Adrenal gland (tissue), 12 donors: ENCODE results near the gene EMILIN2. TPM values are rescaled to one million over a fixed set of nuclear protein-coding genes. Genes with fewer than 3 reads are reported as not detected.

Source experiments
- DNase-seq, 7 donors: peaks; one replicate each; pipeline ENCODE4 v3.0.0-alpha.2; 2019 to 2020
- H3K27ac ChIP-seq, 5 donors: fragments of 200-600 bp; sonication (generic) in 4 of 5; 1 replicate in 3 of 5; 2 replicates in 2 of 5; pipeline versions ENCODE4 v1.5.1 to v1.8.0; 2016 to 2020; ENCODE audit warnings: mild to moderate bottlenecking in 1 of 5
- H3K27me3 ChIP-seq: fragments of 200-600 bp; 2 replicates; pipeline ENCODE4 v1.8.0; 2021
- H3K36me3 ChIP-seq, 2 donors: fragments of 200-600 bp; replicated peaks in 1 of 2; 1 replicate in 1 of 2; 2 replicates in 1 of 2; pipeline versions ENCODE4 v1.5.1 to v1.8.0; 2018 to 2022
- H3K4me1 ChIP-seq, 2 donors: fragments of 200-600 bp; replicated peaks in 1 of 2; 1 replicate in 1 of 2; 2 replicates in 1 of 2; pipeline versions ENCODE4 v1.5.1 to v1.8.0; 2018 to 2021
- H3K4me3 ChIP-seq, 4 donors: fragments of 200-600 bp; sonication (generic) in 3 of 4; one replicate each; pipeline ENCODE4 v1.5.1; 2016 to 2018
- H3K9me3 ChIP-seq, 3 donors: fragments of 200-600 bp; sonication (generic) in 1 of 3; replicated peaks in 1 of 3; 1 replicate in 2 of 3; 2 replicates in 1 of 3; pipeline versions ENCODE4 v1.5.1 to v1.8.0; 2016 to 2021
- CTCF ChIP-seq, 6 experiments: fragments of 450-650 bp in 4 of 6; fragments of 200-600 bp in 2 of 6; sonication (generic) in 1 of 6; IDR thresholded peaks; 1 replicate in 5 of 6; 2 replicates in 1 of 6; pipeline versions ENCODE4 v1.5.1 to v1.8.0; 2016 to 2021; ENCODE audit warnings: antibody characterized with exemption in 6 of 6, mild to moderate bottlenecking in 2 of 6, moderate library complexity in 1 of 6
- POLR2A ChIP-seq, 2 donors: fragments of 450-650 bp; IDR thresholded peaks; one replicate each; pipeline ENCODE4 v1.6.1; 2017; ENCODE audit warnings: antibody characterized with exemption in 2 of 2, mild to moderate bottlenecking in 2 of 2, moderate library complexity in 1 of 2
- WGBS, 4 donors: extraction: QIAGEN DNeasy Blood & Tissue Kit in 2 of 4; methylation state at CpG; one replicate each; pipeline versions ENCODE4 v1.1.5 to v1.1.7; 2013 to 2017; 5-methylcytosine and 5-hydroxymethylcytosine counted together
- intact Hi-C, 2 donors: fragments of 100-400 bp; cut with DNase I; formaldehyde crosslinking; loops; one replicate each; pipeline versions ENCODE4 v1.14.1 to v1.15.0; 2022 to 2023
- polyA plus RNA-seq, 3 donors: library from polyadenylated mRNA; stranded (reverse); fragments of 200-250 nt in 2 of 3; fragments of 350-450 nt in 1 of 3; fragmentation: Illumina TruSeq in 1 of 3; extraction: RNeasy Lipid Tissue Mini Kit (QIAGEN cat#74804) in 1 of 3; gene quantifications; one replicate each; pipeline ENCODE4 v1.2.3, GENCODE V29; 2013 to 2014
- total RNA-seq, 9 donors: library from RNA; depleted of rRNA in 4 of 9; stranded (reverse); fragments of >200 nt in 4 of 9; fragments of 120-200 nt in 1 of 9; fragmentation: NEBNext Ultra II Directional in 1 of 9; extraction: Animal tissue kit (Norgen Biotek cat#: 25700) in 1 of 9; gene quantifications; one replicate each; pipeline versions ENCODE4 v1.1.0 to v1.2.4, GENCODE V29; 2013 to 2023
- donor health status: healthy with polysubstance abuse.
- donor health status: Bipolar disorder and iron deficiency.
- donor health status: DM: yes; HTN: yes; CAD: no.
- donor health status: DM: no; HTN: no; CAD: no.
- donor health status: DM: no; HTN: no; CAD: no.
- donor health status: DM: yes; HTN: yes; CAD: no.

Gene EMILIN2
- total and polyA plus RNA-seq, 12 donors, result 3.3 to 20.8 (median 9.3) TPM

GRCh38 chr18:2916184-2916583 is 69.4 kb downstream of the EMILIN2 start:
- Histone ChIP-seq H3K36me3 (peaks cover 0 to 49% of the 10 kb centered on the region in 2 donors), H3K4me3 (no peak overlapping the region), H3K27ac (no peak overlapping the region), H3K4me1 (no peaks in the 10 kb centered on the region), H3K27me3 (no peaks in the 10 kb centered on the region), H3K9me3 (no peaks in the 10 kb centered on the region)
- peak in 1 of 7 donors; percentile 15 for DNase-seq
- no peak for TF ChIP-seq POLR2A (IDR thresholded peaks at IDR 0.05)
- no peak for TF ChIP-seq CTCF (IDR thresholded peaks at IDR 0.05)
- intact Hi-C loops, result no loop called here
- WGBS, 4 donors, result 90 to 94% (median 92%) methylated on average over 7 of the region's 7 CpGs

- DNase-seq, result peak in 1 of 7 donors; percentile 29
Measured at GRCh38 chr18:2917259-2918047, 70.6 kb downstream of the EMILIN2 start.

GRCh38 chr18:2918761-2919550 is 72.2 kb downstream of the EMILIN2 start:
- no peak for TF ChIP-seq POLR2A (IDR thresholded peaks at IDR 0.05)
- TF ChIP-seq CTCF (IDR thresholded peaks at IDR 0.05), result no peak
- peaks cover 0 to 60% of the 10 kb centered on the region in 2 donors for H3K36me3 ChIP-seq
- H3K27me3 ChIP-seq, result no peaks in the 10 kb centered on the region
- H3K4me1 ChIP-seq, result no peaks in the 10 kb centered on the region
- H3K4me3 ChIP-seq, result no peak overlapping the region
- WGBS, 4 donors, result 95 to 97% (median 96%) methylated on average over 13 to 18 of the region's 18 CpGs
- H3K9me3 ChIP-seq, result no peaks in the 10 kb centered on the region
- no peak overlapping the region for H3K27ac ChIP-seq
- intact Hi-C loops, result no loop called here
- DNase-seq, result peak in 1 of 7 donors; percentile 43

More at GRCh38 chr18:2917259-2918047, 70.6 kb downstream of the EMILIN2 start:
- Histone ChIP-seq H3K27ac (no peak overlapping the region), H3K4me3 (no peak overlapping the region), H3K27me3 (no peaks in the 10 kb centered on the region), H3K9me3 (no peaks in the 10 kb centered on the region), H3K4me1 (no peaks in the 10 kb centered on the region), H3K36me3 (peaks cover 0 to 59% of the 10 kb centered on the region in 2 donors)
- intact Hi-C loops, result no loop called here
- 75 to 81% (median 77%) methylated on average over 16 of the region's 16 CpGs for WGBS, 4 donors
- TF ChIP-seq CTCF (IDR thresholded peaks at IDR 0.05) (no peak), POLR2A (IDR thresholded peaks at IDR 0.05) (no peak)

- no peak overlapping the region for H3K27ac ChIP-seq
- no peaks in the 10 kb centered on the region for H3K9me3 ChIP-seq
- H3K4me3 ChIP-seq, result no peak overlapping the region
- 76 to 90% (median 80%) methylated on average over 5 of the region's 5 CpGs for WGBS, 4 donors
- intact Hi-C loops, result no loop called here
- H3K36me3 ChIP-seq, result peaks cover 0 to 62% of the 10 kb centered on the region in 2 donors
- H3K4me1 ChIP-seq, result no peaks in the 10 kb centered on the region
- TF ChIP-seq CTCF (IDR thresholded peaks at IDR 0.05) (no peak), POLR2A (IDR thresholded peaks at IDR 0.05) (no peak)
- no peak for DNase-seq
- H3K27me3 ChIP-seq, result no peaks in the 10 kb centered on the region
Measured at GRCh38 chr18:2919600-2919999, 72.8 kb downstream of the EMILIN2 start.
